H1 (cell line): Measurements from ENCODE around the gene SLC43A3. TPM values are rescaled to one million over a fixed set of nuclear protein-coding genes. Genes with fewer than 3 reads are reported as not detected.
A peak's percentile ranks its signal among the peaks of the same experiment; 100 is the strongest.

Experiments
- CTCF ChIA-PET: fragments of 300-600 bp; sonication (Branson Sonifier 250); formaldehyde crosslinking; loops from one replicate; lab custom pipeline; 2021; ENCODE audit not compliant: partially characterized antibody; lab: Charles Lee
- POLR2A ChIA-PET: fragments of 300-600 bp; sonication (Branson Sonifier 250); formaldehyde crosslinking; loops from one replicate; lab custom pipeline; 2021; ENCODE audit warnings: inconsistent platforms; ENCODE audit not compliant: partially characterized antibody; lab: Charles Lee
- DNase-seq, 2 experiments: peaks; one replicate each; pipeline versions ENCODE4 v3.0.0 to v3.0.0-alpha.2; 2010 to 2022; ENCODE audit warnings: low spot score in 2 of 2, low read depth in 1 of 2, mixed read lengths in 1 of 2
- FAIRE-seq: peaks from 2 replicates; lab custom pipeline; 2011; peaks lifted over from hg19 to GRCh38; lab: Jason Lieb, UNC
- H2AFZ ChIP-seq: 2 replicates; pipeline ENCODE4 v1.8.1; 2012; ENCODE audit warnings: low read length, inconsistent platforms
- H2AK5ac ChIP-seq: 2 replicates; pipeline ENCODE4 v1.6.1; 2013; ENCODE audit warnings: low read depth, low read length
- H2BK120ac ChIP-seq: replicated peaks from 2 replicates; pipeline ENCODE3; 2013; ENCODE audit warnings: low read depth, low read length, inconsistent platforms
- H2BK12ac ChIP-seq: 2 replicates; pipeline ENCODE4 v1.6.1; 2013; ENCODE audit warnings: low read depth, low read length
- H2BK15ac ChIP-seq: 2 replicates; pipeline ENCODE4 v1.6.1; 2013; ENCODE audit warnings: low read length
- H2BK20ac ChIP-seq: 2 replicates; pipeline ENCODE4 v1.6.1; 2013; ENCODE audit warnings: low read length
- H2BK5ac ChIP-seq: 2 replicates; pipeline ENCODE4 v1.6.1; 2013; ENCODE audit warnings: low read depth, low read length
- H3K14ac ChIP-seq: 2 replicates; pipeline ENCODE4 v1.6.1; 2013; ENCODE audit warnings: inconsistent platforms; ENCODE audit not compliant: insufficient read length
- H3K18ac ChIP-seq: 2 replicates; pipeline ENCODE4 v1.6.1; 2013; ENCODE audit warnings: low read length; ENCODE audit errors: extremely low read depth
- H3K23ac ChIP-seq: 2 replicates; pipeline ENCODE4 v1.6.1; 2013; ENCODE audit warnings: inconsistent platforms; ENCODE audit not compliant: insufficient read length
- H3K23me2 ChIP-seq: 2 replicates; pipeline ENCODE4 v1.6.1; 2013; ENCODE audit warnings: low read depth, low read length
- H3K27ac ChIP-seq: 2 replicates; pipeline ENCODE4 v1.6.1; 2011; ENCODE audit warnings: low read depth, low read length, inconsistent platforms
- H3K27me3 ChIP-seq, 4 experiments: replicated peaks in 1 of 4; 1 replicate in 1 of 4; 2 replicates in 3 of 4; pipeline versions ENCODE4 v1.6.1 to v1.8.1; 2011 to 2013; ENCODE audit warnings: low read length in 3 of 4, mild to moderate bottlenecking in 3 of 4, inconsistent platforms in 2 of 4, mixed read lengths in 2 of 4, moderate library complexity in 1 of 4; ENCODE audit not compliant: control insufficient read depth in 3 of 4, insufficient read depth in 3 of 4; ENCODE audit errors: extremely low read depth in 1 of 4
- H3K36me3 ChIP-seq, 4 experiments: 2 replicates each; pipeline versions ENCODE4 v1.6.1 to v1.8.1; 2011 to 2013; ENCODE audit warnings: mild to moderate bottlenecking in 4 of 4, low read length in 3 of 4, moderate library complexity in 2 of 4, control low read depth in 1 of 4, inconsistent platforms in 1 of 4; ENCODE audit not compliant: insufficient read depth in 4 of 4, control insufficient read depth in 2 of 4
- H3K4ac ChIP-seq: replicated peaks from 2 replicates; pipeline ENCODE3; 2013; ENCODE audit warnings: low read length, low read depth, mixed read lengths, inconsistent platforms; ENCODE audit not compliant: insufficient read length
- H3K4me1 ChIP-seq, 4 experiments: replicated peaks in 1 of 4; 1 replicate in 1 of 4; 2 replicates in 3 of 4; pipeline versions ENCODE4 v1.6.1 to v1.8.1; 2011 to 2013; ENCODE audit warnings: low read length in 3 of 4, inconsistent platforms in 2 of 4, mixed read lengths in 1 of 4; ENCODE audit not compliant: insufficient read depth in 4 of 4, control insufficient read depth in 3 of 4
- H3K4me2 ChIP-seq, 2 experiments: 2 replicates each; pipeline versions ENCODE4 v1.6.1 to v1.8.1; 2011 to 2013; ENCODE audit warnings: low read depth in 2 of 2, low read length in 2 of 2, control low read depth in 1 of 2, inconsistent platforms in 1 of 2, mild to moderate bottlenecking in 1 of 2; ENCODE audit not compliant: insufficient read depth in 1 of 2
- H3K4me3 ChIP-seq, 4 experiments: fragments of 200-600, 300-600 bp in 1 of 4; sonication (generic), shearing (Covaris generic), sonication (Bioruptor Twin) in 1 of 4; 2 replicates each; pipeline versions ENCODE4 v1.5.1 to v1.8.1; 2011 to 2016; ENCODE audit warnings: low read length in 4 of 4, low read depth in 3 of 4, control low read depth in 2 of 4, inconsistent platforms in 2 of 4, mild to moderate bottlenecking in 2 of 4, mixed read lengths in 1 of 4, moderate library complexity in 1 of 4; ENCODE audit not compliant: insufficient read depth in 2 of 4; ENCODE audit errors: extremely low read depth in 1 of 4
- H3K56ac ChIP-seq: replicated peaks from 2 replicates; pipeline ENCODE3; 2013; ENCODE audit warnings: low read depth, mild to moderate bottlenecking, mixed read lengths, low read length, inconsistent platforms; ENCODE audit not compliant: insufficient read length
- H3K79me1 ChIP-seq: 2 replicates; pipeline ENCODE4 v1.6.1; 2013; ENCODE audit warnings: low read depth, low read length, control low read depth
- H3K79me2 ChIP-seq, 2 experiments: 2 replicates each; pipeline versions ENCODE4 v1.6.1 to v1.8.1; 2012 to 2013; ENCODE audit warnings: low read length in 2 of 2, mild to moderate bottlenecking in 2 of 2, inconsistent platforms in 1 of 2; ENCODE audit not compliant: insufficient read depth in 2 of 2, control insufficient read depth in 1 of 2
- H3K9ac ChIP-seq, 4 experiments: replicated peaks in 1 of 4; 1 replicate in 1 of 4; 2 replicates in 3 of 4; pipeline versions ENCODE4 v1.6.1 to v1.8.1; 2011 to 2013; ENCODE audit warnings: low read depth in 3 of 4, low read length in 3 of 4, control low read depth in 2 of 4, mild to moderate bottlenecking in 2 of 4, moderate library complexity in 2 of 4, inconsistent platforms in 1 of 4; ENCODE audit errors: extremely low read depth in 1 of 4
- H3K9me3 ChIP-seq, 2 experiments: 2 replicates each; pipeline versions ENCODE4 v1.6.1 to v1.8.1; 2012 to 2013; ENCODE audit warnings: mild to moderate bottlenecking in 2 of 2, moderate library complexity in 2 of 2, control low read depth in 1 of 2, inconsistent platforms in 1 of 2, low read depth in 1 of 2, low read length in 1 of 2, mixed read lengths in 1 of 2; ENCODE audit not compliant: insufficient read depth in 2 of 2
- H4K20me1 ChIP-seq, 2 experiments: replicated peaks in 1 of 2; 2 replicates each; pipeline versions ENCODE3 to v1.8.1; 2011 to 2013; ENCODE audit warnings: inconsistent platforms in 2 of 2, low read length in 2 of 2, mild to moderate bottlenecking in 1 of 2; ENCODE audit not compliant: insufficient read depth in 2 of 2, control insufficient read depth in 1 of 2
- H4K5ac ChIP-seq: 2 replicates; pipeline ENCODE4 v1.6.1; 2013; ENCODE audit warnings: low read length, low read depth, mixed read lengths, inconsistent platforms; ENCODE audit not compliant: insufficient read length
- H4K8ac ChIP-seq: 2 replicates; pipeline ENCODE4 v1.8.0; 2013; ENCODE audit warnings: mild to moderate bottlenecking, moderate library complexity, low read length, inconsistent platforms; ENCODE audit not compliant: insufficient read depth; ENCODE audit errors: extremely low read depth
- H4K91ac ChIP-seq: replicated peaks from 2 replicates; pipeline ENCODE3; 2013; ENCODE audit warnings: low read length, mixed read lengths, inconsistent platforms; ENCODE audit not compliant: insufficient read length
- BACH1 ChIP-seq: IDR thresholded peaks from 2 replicates; pipeline ENCODE4 v1.6.1; 2012; ENCODE audit warnings: low read length, improper control_type of control experiment
- CBX8 ChIP-seq: fragments of 300-800, 300-1000 bp; sonication (generic); IDR thresholded peaks from 2 replicates; pipeline ENCODE4 v1.7.1; 2016; ENCODE audit warnings: low read depth, low read length, borderline replicate concordance
- EP300 ChIP-seq, 2 experiments: IDR thresholded peaks; 1 replicate in 1 of 2; 2 replicates in 1 of 2; pipeline ENCODE4 v1.6.1; 2011 to 2012; ENCODE audit warnings: low read depth in 2 of 2, low read length in 2 of 2, mild to moderate bottlenecking in 2 of 2, borderline replicate concordance in 1 of 2, inconsistent platforms in 1 of 2, moderate library complexity in 1 of 2
- JUN ChIP-seq: IDR thresholded peaks from 2 replicates; pipeline ENCODE4 v1.6.1; 2011; ENCODE audit warnings: low read depth, mild to moderate bottlenecking, improper control_type of control experiment, low read length
- KDM1A ChIP-seq: fragments of 200-600, 300-600 bp; sonication (generic); IDR thresholded peaks from 2 replicates; pipeline ENCODE4 v1.7.1; 2016; ENCODE audit warnings: mild to moderate bottlenecking, low read length, borderline replicate concordance
- NANOG ChIP-seq: IDR thresholded peaks from 2 replicates; pipeline ENCODE4 v1.6.1; 2011; ENCODE audit warnings: low read length, low read depth, mild to moderate bottlenecking, inconsistent platforms; ENCODE audit not compliant: insufficient read depth, poor library complexity, severe bottlenecking
- POLR2A ChIP-seq, 2 experiments: IDR thresholded peaks; 1 replicate in 1 of 2; 2 replicates in 1 of 2; pipeline ENCODE4 v1.6.1; 2011; ENCODE audit warnings: low read depth in 2 of 2, low read length in 2 of 2, mild to moderate bottlenecking in 2 of 2; ENCODE audit errors: control extremely low read depth in 1 of 2
- SP1 ChIP-seq: IDR thresholded peaks from 2 replicates; pipeline ENCODE4 v1.6.1; 2011; ENCODE audit warnings: low read depth, low read length
- SRF ChIP-seq: IDR thresholded peaks from 2 replicates; pipeline ENCODE4 v1.6.1; 2011; ENCODE audit warnings: mild to moderate bottlenecking, low read depth, low read length, moderate library complexity
- TBP ChIP-seq: IDR thresholded peaks from 2 replicates; pipeline ENCODE4 v1.6.1; 2011; ENCODE audit warnings: low read depth, low read length, improper control_type of control experiment
- TEAD4 ChIP-seq: IDR thresholded peaks from 2 replicates; pipeline ENCODE4 v1.6.1; 2012; ENCODE audit warnings: low read depth, low read length, inconsistent platforms, mixed read lengths
- WGBS, 2 experiments: shearing (Covaris generic) in 1 of 2; methylation state at CpG; one replicate each; pipeline versions ENCODE4 v1.1.6 to v1.1.7; 2013 to 2015; ENCODE audit warnings: low lambda C conversion rate in 2 of 2, mixed read lengths in 2 of 2, inconsistent platforms in 1 of 2, low coverage in 1 of 2, missing lambda C conversion rate in 1 of 2; ENCODE audit not compliant: insufficient replicate concordance in 2 of 2, insufficient coverage in 1 of 2, insufficient read length in 1 of 2; ENCODE audit errors: extremely low coverage in 1 of 2, missing lambda C conversion rate in 1 of 2; 5-methylcytosine and 5-hydroxymethylcytosine counted together
- polyA plus RNA-seq, 7 experiments: library from polyadenylated mRNA; depleted of rRNA in 3 of 7; stranded (reverse) in 5 of 7; unstranded in 2 of 7; fragments of >200 nt in 5 of 7; fragments of 200-250 nt in 2 of 7; gene quantifications; 1 replicate in 5 of 7; 2 replicates in 1 of 7; 4 replicates in 1 of 7; pipeline versions ENCODE4 v1.2.1 to v1.2.3, GENCODE V29; 2011 to 2013; ENCODE audit warnings: missing spikeins in 2 of 7, mixed read lengths in 2 of 7
- total RNA-seq: library from RNA; stranded (reverse); fragmentation: NEBNext Ultra II Directional; extraction: Animal tissue kit (Norgen Biotek cat#: 25700); gene quantifications from 2 replicates; pipeline ENCODE4 v1.2.1, GENCODE V29; 2021

The SLC43A3 gene
- total and polyA plus RNA-seq, 2 of the 8 experiments (the other 6 are each of a cell fraction or from before 2014, with no cell fraction given): 31.8 to 67.8 TPM

DNA sequence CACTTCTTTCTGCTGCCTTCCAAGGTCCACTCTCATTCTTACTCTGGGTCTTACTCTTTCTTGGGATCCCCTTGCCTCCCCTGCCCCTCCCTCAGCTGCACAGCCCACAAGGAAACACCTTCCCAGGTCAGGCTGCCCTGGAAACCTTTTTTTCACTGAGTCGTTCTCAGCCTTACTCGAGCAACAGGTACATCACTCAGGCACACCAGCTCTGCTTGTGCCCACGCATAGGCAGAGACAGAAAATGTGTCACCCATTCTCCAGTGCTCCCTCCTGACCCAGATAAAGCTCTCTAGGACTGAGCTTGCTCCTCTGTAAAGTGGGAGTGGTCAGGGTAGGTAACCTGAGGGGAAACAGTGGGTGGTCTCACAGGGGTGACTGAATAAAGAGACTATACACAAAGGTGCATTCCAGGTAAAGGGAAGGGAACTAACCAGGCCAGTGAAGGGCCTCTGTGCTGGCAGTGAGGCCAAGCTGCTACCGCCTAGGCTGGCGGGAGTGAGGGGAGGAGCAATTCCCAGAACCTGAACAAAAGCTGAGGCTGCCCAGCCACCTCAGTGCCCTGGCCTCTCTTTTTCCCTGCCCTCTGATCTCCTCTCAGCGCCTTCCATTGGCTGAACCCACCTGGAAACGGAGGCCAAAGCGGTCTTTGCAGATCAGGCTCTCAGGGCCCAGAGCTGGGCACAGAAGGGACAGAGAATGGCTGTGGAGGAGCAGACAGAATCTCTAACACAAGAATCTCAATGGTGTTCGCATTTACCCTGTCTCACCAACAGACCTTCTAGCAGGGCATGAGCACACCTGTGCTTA, 61.9 kb downstream of the SLC43A3 start:
- no peak overlapping the region for H3K4ac ChIP-seq
- CTCF ChIA-PET: interaction anchor here (0.6 to 1.3 kb wide), 8 partner anchors 8 to 711 kb away, joined by 3 to 6 read pairs (median 4); no protein-coding TSS in a partner anchor
- peak overlapping the region; percentile 38 to 52 for H3K4me2 ChIP-seq
- peak; percentile 60; the same call in 1 of the 2 replicates for TF ChIP-seq TBP
- TF ChIP-seq EP300 (IDR thresholded peaks at IDR 0.05; ENCODE audit: borderline replicate concordance in 1 of 2, low read depth in 2 of 2, low read length in 2 of 2): no peak
- TF ChIP-seq SP1: 0 out of 2 replicates have a peak, but pooled peaks have one; percentile 11
- TF ChIP-seq CBX8: no peak
- no peak for TF ChIP-seq BACH1
- TF ChIP-seq JUN: no peak
- peak; percentile 16; the same call in 1 of the 2 replicates for TF ChIP-seq KDM1A
- TF ChIP-seq POLR2A (IDR thresholded peaks at IDR 0.05; ENCODE audit: control extremely low read depth in 1 of 2, low read depth in 2 of 2, low read length in 2 of 2): peak in 1 of 2 experiments; percentile 34; a peak in 1 of 3 replicates
- TF ChIP-seq TEAD4: peak; percentile 86
- no peak for TF ChIP-seq SRF
- TF ChIP-seq NANOG: no peak

More for the DNA sequence above, 61.9 kb downstream of the SLC43A3 start:
- no peak overlapping the region for H2AK5ac ChIP-seq
- H3K23me2 ChIP-seq: no peaks in the 10 kb centered on the region
- POLR2A ChIA-PET: interaction anchor here (0.9 to 2.0 kb wide), 9 partner anchors 9 to 57 kb away, joined by 3 to 5 read pairs (median 3); partner anchors contain the start of gene PRG3
- no peaks in the 10 kb centered on the region for H3K36me3 ChIP-seq
- H2BK20ac ChIP-seq: 0 out of 2 replicates have a peak overlapping the region, but pooled peaks have one; percentile 48
- H3K27ac ChIP-seq: peak overlapping the region; percentile 55; the same call in 1 of the 2 replicates
- H4K5ac ChIP-seq: peak overlapping the region; percentile 27
- peak overlapping the region; percentile 94 for H2AFZ ChIP-seq
- peak overlapping the region; percentile 72 for H3K18ac ChIP-seq
- no peak overlapping the region; the same call in 1 of the 2 replicates for H2BK5ac ChIP-seq
- H3K4me1 ChIP-seq: peaks cover 8 to 17% (median 11%) of the 10 kb centered on the region in 4 experiments
- no peak overlapping the region for H3K14ac ChIP-seq
- H3K27me3 ChIP-seq: no peaks in the 10 kb centered on the region; a peak in 1 of 7 replicates
- H3K56ac ChIP-seq: no peak overlapping the region
- no peaks in the 10 kb centered on the region for H3K79me1 ChIP-seq
- H3K79me2 ChIP-seq: no peaks in the 10 kb centered on the region
- DNase-seq: peak in 1 of 2 experiments; percentile 65
- H4K20me1 ChIP-seq: no peaks in the 10 kb centered on the region
- H2BK12ac ChIP-seq: peak overlapping the region; percentile 71; the same call in 1 of the 2 replicates
- FAIRE-seq: peak; percentile 87
- no peak overlapping the region for H4K91ac ChIP-seq
- WGBS, 2 experiments: 41% methylated on average over 9 of the region's 9 CpGs; no CpG with 5 or more reads in 1 of the 2 experiments
- no peak overlapping the region for H2BK120ac ChIP-seq
- peak overlapping the region; percentile 36; the same call in 1 of the 2 replicates for H2BK15ac ChIP-seq
- peak overlapping the region in 1 of 4 experiments; percentile 17; a peak in 1 of 8 replicates for H3K4me3 ChIP-seq
- H3K9ac ChIP-seq: 0 out of 7 replicates have a peak overlapping the region, but pooled peaks of 1 of the 4 experiments have one; percentile 18
- H3K23ac ChIP-seq: no peak overlapping the region
- no peaks in the 10 kb centered on the region for H3K9me3 ChIP-seq
- no peak overlapping the region for H4K8ac ChIP-seq
